ENCODE data around the gene FGF3. TPM values are rescaled to one million over a fixed set of nuclear protein-coding genes. Genes with fewer than 3 reads are reported as not detected.

FGF3 gene
- not detected in 2 replicates for total RNA-seq
- polyA plus RNA-seq (2012) = not detected

- DNase-seq (ENCODE audit: low read depth) = no peak
Observed at GRCh38 chr11:69818603-69819441, at the start of gene FGF3. Gene FGF3, minus strand, starts transcription at chr11:69819416. Its CDS starts 483 bp downstream, at chr11:69818933.

GRCh38 chr11:69868871-69869270 lies 49.7 kb upstream of the FGF3 start:
- no peak for DNase-seq (ENCODE audit: low read depth)

- no peak for DNase-seq (ENCODE audit: low read depth)
Observed at GRCh38 chr11:69868006-69868810, 49.0 kb upstream of the FGF3 start.

- DNase-seq (ENCODE audit: low read depth) = peak; percentile 94
Observed at GRCh38 chr11:69867076-69868005, 48.1 kb upstream of the FGF3 start.

- DNase-seq (ENCODE audit: low read depth) = no peak
Observed at GRCh38 chr11:69866648-69867047, 47.4 kb upstream of the FGF3 start.

- no peak for DNase-seq (ENCODE audit: low read depth)
Observed at GRCh38 chr11:69865707-69866106, 46.5 kb upstream of the FGF3 start.

GRCh38 chr11:69864686-69865661 lies 45.8 kb upstream of the FGF3 start:
- no peak for DNase-seq (ENCODE audit: low read depth)

- DNase-seq (ENCODE audit: low read depth) = no peak
Observed at GRCh38 chr11:69863544-69864200, 44.5 kb upstream of the FGF3 start.

- no peak for DNase-seq (ENCODE audit: low read depth)
Observed at GRCh38 chr11:69862797-69863543, 43.8 kb upstream of the FGF3 start.

GRCh38 chr11:69862331-69862771 lies 43.1 kb upstream of the FGF3 start:
- DNase-seq (ENCODE audit: low read depth) = no peak

- no peak for DNase-seq (ENCODE audit: low read depth)
Observed at GRCh38 chr11:69861901-69862300, 42.7 kb upstream of the FGF3 start.

- DNase-seq (ENCODE audit: low read depth) = no peak
Observed at GRCh38 chr11:69860796-69861445, 41.7 kb upstream of the FGF3 start.

- DNase-seq (ENCODE audit: low read depth) = no peak
Observed at GRCh38 chr11:69860244-69860643, 41.0 kb upstream of the FGF3 start.

GRCh38 chr11:69859275-69859934 lies 40.2 kb upstream of the FGF3 start:
- DNase-seq (ENCODE audit: low read depth) = no peak

GRCh38 chr11:69855421-69855820 lies 36.2 kb upstream of the FGF3 start:
- DNase-seq (ENCODE audit: low read depth) = no peak

- no peak for DNase-seq (ENCODE audit: low read depth)
Observed at GRCh38 chr11:69854713-69855112, 35.5 kb upstream of the FGF3 start.

- DNase-seq (ENCODE audit: low read depth) = no peak
Observed at GRCh38 chr11:69852056-69852455, 32.8 kb upstream of the FGF3 start.

GRCh38 chr11:69848201-69848600 lies 29.0 kb upstream of the FGF3 start:
- DNase-seq (ENCODE audit: low read depth) = no peak

All from myocyte (in vitro differentiated cells).